ENCODE results near the gene RAD51. TPM values are rescaled to one million over a fixed set of nuclear protein-coding genes. Genes with fewer than 3 reads are reported as not detected.
A peak's percentile ranks its signal among the peaks of the same experiment; 100 is the strongest.

The RAD51 gene
- polyA plus RNA-seq, 3 donors: 0.28 to 0.61 TPM; not detected in 1

DNA sequence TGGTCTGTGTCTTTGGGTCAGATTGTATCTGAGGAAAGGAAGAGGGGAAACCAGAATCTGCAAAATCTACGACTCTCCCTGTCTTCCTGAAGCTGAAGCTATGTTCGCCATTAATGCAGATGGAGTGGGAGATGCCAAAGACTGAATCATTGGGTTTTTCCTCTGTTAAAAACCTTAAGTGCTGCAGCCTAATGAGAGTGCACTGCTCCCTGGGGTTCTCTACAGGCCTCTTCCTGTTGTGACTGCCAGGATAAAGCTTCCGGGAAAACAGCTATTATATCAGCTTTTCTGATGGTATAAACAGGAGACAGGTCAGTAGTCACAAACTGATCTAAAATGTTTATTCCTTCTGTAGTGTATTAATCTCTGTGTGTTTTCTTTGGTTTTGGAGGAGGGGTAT, 36.1 kb downstream of the RAD51 start:
- Mint-ChIP-seq H3K27me3 (ENCODE audit: low read depth in 3 of 3) (no peaks in the 10 kb centered on the region), H3K27ac (peak overlapping the region in 2 of 7 donors; percentile 43 to 50), H3K4me3 (no peak overlapping the region), H3K4me1 (no peaks in the 10 kb centered on the region), H3K9me3 (no peaks in the 10 kb centered on the region), H3K36me3 (peaks cover 49 to 76% of the 10 kb centered on the region in 2 donors)
- TF ChIP-seq, protein P1, sequence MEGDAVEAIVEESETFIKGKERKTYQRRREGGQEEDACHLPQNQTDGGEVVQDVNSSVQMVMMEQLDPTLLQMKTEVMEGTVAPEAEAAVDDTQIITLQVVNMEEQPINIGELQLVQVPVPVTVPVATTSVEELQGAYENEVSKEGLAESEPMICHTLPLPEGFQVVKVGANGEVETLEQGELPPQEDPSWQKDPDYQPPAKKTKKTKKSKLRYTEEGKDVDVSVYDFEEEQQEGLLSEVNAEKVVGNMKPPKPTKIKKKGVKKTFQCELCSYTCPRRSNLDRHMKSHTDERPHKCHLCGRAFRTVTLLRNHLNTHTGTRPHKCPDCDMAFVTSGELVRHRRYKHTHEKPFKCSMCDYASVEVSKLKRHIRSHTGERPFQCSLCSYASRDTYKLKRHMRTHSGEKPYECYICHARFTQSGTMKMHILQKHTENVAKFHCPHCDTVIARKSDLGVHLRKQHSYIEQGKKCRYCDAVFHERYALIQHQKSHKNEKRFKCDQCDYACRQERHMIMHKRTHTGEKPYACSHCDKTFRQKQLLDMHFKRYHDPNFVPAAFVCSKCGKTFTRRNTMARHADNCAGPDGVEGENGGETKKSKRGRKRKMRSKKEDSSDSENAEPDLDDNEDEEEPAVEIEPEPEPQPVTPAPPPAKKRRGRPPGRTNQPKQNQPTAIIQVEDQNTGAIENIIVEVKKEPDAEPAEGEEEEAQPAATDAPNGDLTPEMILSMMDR (IDR thresholded peaks at IDR 0.05): no peak
- intact Hi-C loops (cut with micrococcal nuclease): no loop called here
- Histone ChIP-seq H3K9ac (ENCODE audit: insufficient read depth, low read length, poor library complexity, severe bottlenecking) (no peak overlapping the region), H3K4me2 (replicated peaks; ENCODE audit: extremely low read depth, low read length, poor library complexity, severe bottlenecking) (no peak overlapping the region), H3K4me1 (ENCODE audit: control insufficient read depth in 1 of 2, insufficient read depth in 2 of 2, low read length in 2 of 2) (no peaks in the 10 kb centered on the region), H2AFZ (ENCODE audit: insufficient read depth, low read depth, low read length, poor library complexity, severe bottlenecking) (no peak overlapping the region), H3K79me2 (ENCODE audit: insufficient read depth, low read length) (no peaks in the 10 kb centered on the region), H3K36me3 (replicated peaks in 1 of 2; ENCODE audit: control insufficient read depth in 1 of 2, insufficient read depth in 2 of 2, low read length in 2 of 2) (peaks cover 32 to 77% of the 10 kb centered on the region in 2 donors), H3K9me3 (replicated peaks in 1 of 2; ENCODE audit: control insufficient read depth in 1 of 2, insufficient read depth in 1 of 2, low read length in 2 of 2) (no peaks in the 10 kb centered on the region), H4K20me1 (ENCODE audit: insufficient read depth, low read length) (no peaks in the 10 kb centered on the region), H3K27ac (ENCODE audit: low read depth in 1 of 2, low read length in 2 of 2) (no peak overlapping the region), H3K4me3 (replicated peaks in 1 of 3; ENCODE audit: low read depth in 2 of 3, low read length in 3 of 3) (no peak overlapping the region), H3K27me3 (ENCODE audit: control insufficient read depth in 2 of 2, insufficient read depth in 2 of 2, low read length in 2 of 2) (no peaks in the 10 kb centered on the region)
- 100% methylated on average over 2 of the region's 3 CpGs for WGBS (ENCODE audit: insufficient coverage)
- DNase-seq: no peak

DNA sequence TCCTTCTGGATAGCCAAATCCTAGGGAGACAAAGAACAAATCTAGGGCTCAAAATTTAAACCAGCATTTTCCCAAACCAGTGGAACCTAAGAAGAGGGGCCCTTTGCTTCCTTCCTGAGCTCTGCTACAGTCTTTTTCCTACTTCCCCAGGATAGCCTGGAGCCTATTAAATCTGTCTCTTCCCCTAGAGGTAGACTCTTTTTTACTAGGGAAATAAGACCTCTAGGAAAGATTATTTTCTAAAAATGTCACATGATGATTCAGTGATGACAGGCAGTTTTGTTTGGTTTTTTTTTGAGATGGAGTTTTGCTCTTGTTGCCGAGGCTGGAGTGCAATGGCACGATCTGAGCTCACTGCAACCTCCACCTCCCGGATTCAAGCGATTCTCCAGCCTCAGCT, 41.6 kb downstream of the RAD51 start:
- Histone ChIP-seq H3K27me3 (ENCODE audit: control insufficient read depth in 2 of 2, insufficient read depth in 2 of 2, low read length in 2 of 2) (no peaks in the 10 kb centered on the region), H3K4me1 (ENCODE audit: control insufficient read depth in 1 of 2, insufficient read depth in 2 of 2, low read length in 2 of 2) (no peaks in the 10 kb centered on the region), H3K27ac (ENCODE audit: low read depth in 1 of 2, low read length in 2 of 2) (no peak overlapping the region), H3K4me2 (replicated peaks; ENCODE audit: extremely low read depth, low read length, poor library complexity, severe bottlenecking) (no peak overlapping the region), H3K9ac (ENCODE audit: insufficient read depth, low read length, poor library complexity, severe bottlenecking) (no peak overlapping the region), H2AFZ (ENCODE audit: insufficient read depth, low read depth, low read length, poor library complexity, severe bottlenecking) (no peak overlapping the region), H3K9me3 (replicated peaks in 1 of 2; ENCODE audit: control insufficient read depth in 1 of 2, insufficient read depth in 1 of 2, low read length in 2 of 2) (no peaks in the 10 kb centered on the region), H4K20me1 (ENCODE audit: insufficient read depth, low read length) (no peaks in the 10 kb centered on the region), H3K4me3 (replicated peaks in 1 of 3; ENCODE audit: low read depth in 2 of 3, low read length in 3 of 3) (no peak overlapping the region), H3K36me3 (replicated peaks in 1 of 2; ENCODE audit: control insufficient read depth in 1 of 2, insufficient read depth in 2 of 2, low read length in 2 of 2) (peaks cover 54 to 99% of the 10 kb centered on the region in 2 donors), H3K79me2 (ENCODE audit: insufficient read depth, low read length) (no peaks in the 10 kb centered on the region)
- WGBS (ENCODE audit: insufficient coverage): 100% methylated on average over 4 of the region's 4 CpGs
- Mint-ChIP-seq H3K27me3 (ENCODE audit: low read depth in 3 of 3) (no peaks in the 10 kb centered on the region), H3K9me3 (no peaks in the 10 kb centered on the region), H3K4me1 (no peaks in the 10 kb centered on the region), H3K27ac (peak overlapping the region in 1 of 7 donors; percentile 21), H3K4me3 (no peak overlapping the region), H3K36me3 (peaks cover 61 to 84% of the 10 kb centered on the region in 2 donors)
- TF ChIP-seq, protein P1 (IDR thresholded peaks at IDR 0.05): no peak
- intact Hi-C loops (cut with micrococcal nuclease): no loop called here
- no peak for DNase-seq

Data from CD14-positive monocyte (primary cell).